KOPT-K1 (cell line): ENCODE results near the gene CHKA.

Source experiments
- H3K27ac ChIP-seq: fragments of 200-600 bp; sonication (generic); 2 replicates; pipeline ENCODE4 v1.5.1; 2016; ENCODE audit warnings: antibody characterized with exemption, mild to moderate bottlenecking, low read depth, low read length; ENCODE audit not compliant: poor library complexity, severe bottlenecking
- H3K36me3 ChIP-seq: fragments of 200-600 bp; sonication (generic); 2 replicates; pipeline ENCODE4 v1.5.1; 2017; ENCODE audit warnings: antibody characterized with exemption, mild to moderate bottlenecking, low read length, moderate library complexity; ENCODE audit not compliant: insufficient read depth
- H3K9me3 ChIP-seq: fragments of 200-600 bp; sonication (generic); 2 replicates; pipeline ENCODE4 v1.5.1; 2017; ENCODE audit warnings: antibody characterized with exemption, low read length, mild to moderate bottlenecking; ENCODE audit not compliant: insufficient read depth, poor library complexity, severe bottlenecking

Gene CHKA

DNA sequence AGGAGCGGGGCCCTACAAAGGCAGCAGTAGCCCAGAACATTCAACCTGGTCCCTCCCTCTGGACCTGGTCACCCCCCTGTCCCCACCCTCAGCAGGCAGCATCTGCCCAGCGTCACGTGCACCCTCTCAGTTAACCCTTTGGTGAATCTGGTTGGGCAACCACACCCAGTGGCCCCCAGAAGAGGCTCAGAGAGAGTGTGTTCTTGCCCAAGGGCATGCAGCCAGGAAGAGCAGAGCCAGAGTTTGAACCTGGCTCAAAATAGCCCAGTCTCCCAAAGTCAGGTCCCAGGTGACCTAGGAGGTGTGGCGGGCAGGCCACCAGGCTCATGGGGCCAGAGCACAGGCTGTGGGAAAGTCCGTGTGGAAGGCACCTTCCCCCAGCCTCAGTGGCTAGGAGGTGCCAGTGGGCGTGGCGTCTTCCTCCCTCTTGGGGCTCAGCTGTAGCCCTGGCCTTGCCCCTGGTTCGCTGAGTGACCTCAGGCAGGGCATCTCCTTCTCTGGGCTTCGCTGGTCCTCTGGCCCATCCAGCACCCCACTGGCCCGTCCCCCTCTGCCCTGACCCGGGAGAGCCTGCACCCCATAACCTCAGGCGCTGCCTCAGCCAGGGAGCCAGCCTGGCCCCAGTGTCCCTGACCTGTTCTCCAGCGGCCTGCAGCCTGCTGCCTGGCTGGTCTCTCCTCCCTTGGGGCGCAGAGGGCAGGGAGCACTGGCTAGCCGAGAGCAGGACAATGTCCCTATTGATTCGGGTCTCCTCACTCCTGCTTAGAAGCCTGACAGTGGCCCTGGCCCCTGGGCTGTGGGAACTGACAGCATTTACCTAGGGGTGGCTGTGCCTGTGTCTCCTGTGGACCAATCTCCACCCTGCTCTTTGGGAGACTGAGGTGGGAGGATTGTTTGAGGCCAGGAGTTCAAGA is 104.0 kb downstream of the CHKA start:
- Histone ChIP-seq H3K9me3 (no peaks in the 10 kb centered on the region), H3K27ac (no peak overlapping the region), H3K36me3 (no peaks in the 10 kb centered on the region)

DNA sequence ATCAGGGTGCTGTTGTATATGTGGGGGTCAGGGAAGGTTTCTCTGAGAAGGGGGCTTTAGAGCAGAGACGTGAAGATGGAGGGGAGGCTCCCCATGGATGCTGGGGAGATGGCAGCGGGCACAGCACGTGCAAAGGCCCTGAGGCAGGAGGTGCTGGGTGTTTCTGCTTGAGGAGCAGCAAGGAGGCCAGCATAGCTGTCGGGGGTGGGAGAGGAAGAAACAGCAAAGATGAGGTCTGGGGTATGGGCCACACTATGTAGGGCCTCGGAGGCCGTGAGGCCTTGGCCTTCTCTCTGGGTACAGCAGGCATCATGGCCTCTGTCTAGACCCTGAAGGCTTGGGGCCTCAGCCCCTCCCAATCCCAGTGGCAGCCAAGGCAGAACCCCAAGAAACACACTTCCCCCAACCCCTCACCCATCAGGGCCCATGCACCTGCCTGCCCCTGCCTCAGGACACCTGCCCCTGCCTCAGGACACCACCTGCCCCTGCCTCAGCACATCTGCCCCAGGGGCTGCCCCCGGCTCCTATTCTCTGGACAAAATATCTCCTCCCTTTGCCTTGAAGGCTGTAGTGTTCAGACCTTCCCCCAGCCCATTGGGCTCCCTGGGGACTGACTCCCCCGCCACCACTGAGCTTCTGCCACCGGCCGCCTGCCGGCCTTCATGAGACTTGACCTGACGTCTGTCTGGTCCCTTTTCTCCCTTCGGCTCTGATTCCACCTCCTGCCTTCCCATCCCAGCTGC is 104.9 kb downstream of the CHKA start:
- Histone ChIP-seq H3K9me3 (no peaks in the 10 kb centered on the region), H3K36me3 (no peaks in the 10 kb centered on the region), H3K27ac (no peak overlapping the region)

DNA sequence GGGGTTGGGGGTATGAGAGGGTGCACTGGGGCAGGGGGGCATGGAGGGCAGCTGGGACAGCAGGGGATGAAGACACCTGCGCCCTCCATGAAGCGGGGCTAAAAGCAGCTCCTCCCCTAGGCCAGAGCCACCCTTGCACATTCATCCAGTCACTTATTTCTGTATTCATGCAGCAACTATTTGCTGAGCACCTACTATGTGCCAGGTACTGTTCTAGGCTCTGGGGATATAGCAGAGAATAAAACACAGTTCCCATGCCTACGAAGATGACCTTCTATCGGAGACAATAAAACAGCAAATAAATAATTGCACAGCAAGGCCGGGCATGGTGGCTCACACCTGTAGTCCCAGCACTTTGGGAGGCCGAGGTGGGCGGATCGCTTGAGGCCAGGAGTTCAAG is 105.7 kb downstream of the CHKA start:
- H3K36me3 ChIP-seq, result no peaks in the 10 kb centered on the region
- H3K9me3 ChIP-seq, result no peaks in the 10 kb centered on the region
- no peak overlapping the region for H3K27ac ChIP-seq

DNA sequence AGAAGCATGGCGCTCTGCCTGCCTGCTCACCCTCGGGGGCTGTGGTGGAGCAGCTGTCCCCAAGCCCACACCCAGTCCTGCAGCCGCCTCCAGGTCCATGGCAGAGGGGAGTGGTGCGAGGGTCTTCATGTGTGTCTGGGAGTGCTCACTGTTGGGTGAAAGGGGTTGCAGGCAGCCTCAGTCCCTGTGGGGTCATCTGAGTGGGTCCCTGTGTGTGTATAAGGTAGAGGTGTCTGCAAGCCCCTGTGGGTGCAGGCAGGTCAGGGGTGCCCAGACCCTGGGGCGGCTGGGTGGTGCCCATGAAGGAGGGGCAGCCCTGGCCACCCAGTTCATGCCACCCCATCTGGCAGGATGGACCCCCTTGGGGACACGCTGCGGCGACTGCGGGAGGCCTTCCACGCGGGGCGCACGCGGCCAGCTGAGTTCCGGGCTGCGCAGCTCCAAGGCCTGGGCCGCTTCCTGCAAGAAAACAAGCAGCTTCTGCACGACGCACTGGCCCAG is 106.2 kb downstream of the CHKA start:
- H3K9me3 ChIP-seq, result no peaks in the 10 kb centered on the region
- H3K27ac ChIP-seq, result no peak overlapping the region
- no peaks in the 10 kb centered on the region for H3K36me3 ChIP-seq

DNA sequence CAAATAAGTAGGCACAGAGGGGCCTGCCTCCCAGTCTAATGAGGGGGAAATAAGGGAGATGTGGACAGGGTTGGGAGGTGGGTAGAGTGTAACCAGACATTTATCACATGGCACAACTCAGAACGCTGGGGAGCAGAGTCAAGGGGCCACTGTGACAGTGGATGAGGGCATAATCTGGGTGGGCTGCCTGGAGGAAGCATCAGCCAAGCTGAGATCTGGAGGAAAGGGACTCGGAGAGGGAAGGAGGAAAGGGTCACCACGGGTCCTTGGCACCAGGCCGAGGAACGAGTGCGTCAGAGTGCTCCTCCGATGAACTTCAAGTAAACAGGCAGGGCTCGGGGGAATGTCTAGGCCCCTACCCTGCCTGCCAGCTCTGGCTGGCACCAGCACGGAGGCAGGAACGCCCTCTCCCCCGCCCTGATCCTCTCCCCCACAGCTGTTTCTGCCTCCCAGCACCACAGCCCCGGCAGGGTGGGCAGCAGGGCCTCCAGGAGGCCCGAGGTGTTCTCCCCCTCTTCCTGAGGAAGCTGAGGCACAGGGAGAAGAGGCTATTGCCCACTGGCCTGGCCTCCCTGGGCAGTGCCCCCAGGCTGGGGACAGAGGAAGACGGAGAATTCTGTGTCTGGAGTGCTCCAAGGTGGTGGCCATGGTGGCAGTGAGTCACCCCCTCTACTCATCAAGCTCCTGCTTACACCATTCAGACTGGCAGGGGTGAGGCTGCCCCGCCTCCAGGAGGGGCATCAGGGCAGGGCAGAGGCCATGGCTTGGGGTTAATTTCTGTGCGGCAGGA is 106.8 kb downstream of the CHKA start:
- H3K36me3 ChIP-seq, result no peaks in the 10 kb centered on the region
- H3K9me3 ChIP-seq, result no peaks in the 10 kb centered on the region
- H3K27ac ChIP-seq, result no peak overlapping the region

DNA sequence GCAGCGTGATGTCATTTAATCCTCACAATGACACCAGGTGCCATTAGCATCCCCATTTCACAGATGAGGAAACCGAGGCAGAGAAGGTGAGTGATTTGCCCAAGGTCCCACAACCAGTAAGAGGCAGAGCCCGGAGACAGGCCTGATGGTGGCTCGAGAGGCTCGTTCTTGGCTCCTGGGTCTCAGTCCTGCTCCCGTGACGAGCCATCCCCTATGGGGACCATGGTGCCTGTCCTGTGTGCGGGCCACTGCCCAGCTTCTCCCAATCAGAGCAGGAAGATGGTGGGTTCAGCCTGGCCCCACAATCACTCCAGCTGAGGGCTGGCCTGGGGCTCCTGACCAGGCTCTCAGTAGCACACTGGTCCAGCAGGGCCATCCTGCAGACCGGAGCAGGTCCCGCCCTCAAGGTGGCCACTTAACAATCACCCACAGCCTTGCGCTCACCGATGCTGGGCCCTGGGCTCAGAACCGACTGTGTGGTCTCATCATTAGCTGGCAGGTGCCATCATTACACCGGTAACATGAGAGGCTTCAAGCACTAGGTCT is 107.5 kb downstream of the CHKA start:
- H3K9me3 ChIP-seq, result no peaks in the 10 kb centered on the region
- H3K27ac ChIP-seq, result no peak overlapping the region
- H3K36me3 ChIP-seq, result no peaks in the 10 kb centered on the region

DNA sequence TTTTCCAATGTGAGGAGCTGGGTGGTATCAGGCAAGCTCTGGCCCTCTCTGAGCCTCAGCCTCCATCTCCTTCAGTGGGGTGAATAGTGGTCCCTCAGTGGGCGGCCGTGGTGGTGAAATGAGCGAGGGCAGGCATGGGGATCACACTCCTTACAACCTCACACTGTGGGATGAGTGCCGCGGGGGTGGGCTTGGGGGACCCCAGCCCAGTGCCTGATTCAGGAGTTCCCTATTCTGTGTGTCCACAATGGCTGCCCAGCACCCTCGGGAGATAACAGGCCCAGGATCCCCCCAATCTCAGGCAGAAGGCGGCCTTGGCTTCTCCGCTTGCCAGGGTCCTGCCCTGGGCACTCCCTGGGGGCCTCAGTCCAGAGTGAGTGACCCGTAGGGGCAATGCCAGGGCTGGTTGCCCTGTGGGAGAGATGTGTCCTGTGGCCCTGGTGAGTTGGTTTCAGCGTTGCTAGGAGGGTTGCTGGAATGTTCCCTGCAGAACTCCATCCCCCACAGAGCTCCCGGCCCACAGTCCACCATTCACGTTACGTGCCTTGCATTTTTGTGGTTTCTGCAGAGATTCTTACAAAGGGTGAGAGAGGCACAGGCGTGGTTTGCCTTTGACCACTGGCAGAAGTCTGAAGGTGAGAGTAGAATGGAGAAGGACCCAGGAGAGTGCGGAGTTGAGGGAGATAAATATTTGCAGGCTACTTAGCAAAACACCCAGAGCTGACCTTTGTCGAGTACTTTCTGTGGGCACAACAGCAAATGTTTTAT is 108.2 kb downstream of the CHKA start:
- Histone ChIP-seq H3K27ac (no peak overlapping the region), H3K36me3 (no peaks in the 10 kb centered on the region), H3K9me3 (no peaks in the 10 kb centered on the region)

DNA sequence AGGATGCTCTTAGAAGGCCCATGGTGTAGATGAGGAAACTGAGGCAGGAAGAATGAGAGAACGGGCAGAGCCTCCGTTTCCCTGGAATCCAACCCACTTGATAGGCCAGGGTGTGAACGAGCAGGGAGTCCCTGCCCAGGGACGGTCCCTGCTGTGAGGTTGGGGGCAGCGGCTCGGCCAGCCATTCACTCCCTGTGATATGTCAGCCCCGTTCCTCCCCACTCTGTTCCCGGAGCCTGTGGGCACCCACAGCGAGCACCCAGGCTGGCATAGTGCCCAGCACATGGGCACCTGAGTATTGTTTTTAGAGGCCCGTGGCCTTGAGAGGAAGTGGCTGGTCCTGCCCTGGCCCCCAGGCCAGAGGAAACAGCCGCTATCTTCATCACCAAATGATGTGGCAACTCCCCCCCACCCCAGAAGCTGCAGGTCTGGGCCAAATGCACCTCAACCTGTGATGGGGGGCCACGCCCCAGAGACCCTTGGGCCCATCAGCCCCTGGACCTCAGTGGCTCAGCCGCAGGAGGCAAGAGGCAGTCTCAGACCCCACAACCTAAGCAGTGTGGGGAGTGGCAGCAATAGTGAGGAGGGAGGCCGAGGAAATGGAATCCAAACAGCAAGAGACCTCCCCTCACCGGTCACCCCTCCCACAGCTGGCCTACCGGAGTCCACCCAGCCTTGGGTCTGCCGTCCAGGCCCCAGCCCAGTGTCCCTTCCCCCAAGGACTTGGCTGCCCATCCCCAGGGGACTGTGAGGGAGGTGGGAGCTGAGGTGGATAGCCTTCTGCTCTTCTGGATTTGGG is 108.9 kb downstream of the CHKA start:
- H3K9me3 ChIP-seq, result no peaks in the 10 kb centered on the region
- no peak overlapping the region for H3K27ac ChIP-seq
- H3K36me3 ChIP-seq, result no peaks in the 10 kb centered on the region

DNA sequence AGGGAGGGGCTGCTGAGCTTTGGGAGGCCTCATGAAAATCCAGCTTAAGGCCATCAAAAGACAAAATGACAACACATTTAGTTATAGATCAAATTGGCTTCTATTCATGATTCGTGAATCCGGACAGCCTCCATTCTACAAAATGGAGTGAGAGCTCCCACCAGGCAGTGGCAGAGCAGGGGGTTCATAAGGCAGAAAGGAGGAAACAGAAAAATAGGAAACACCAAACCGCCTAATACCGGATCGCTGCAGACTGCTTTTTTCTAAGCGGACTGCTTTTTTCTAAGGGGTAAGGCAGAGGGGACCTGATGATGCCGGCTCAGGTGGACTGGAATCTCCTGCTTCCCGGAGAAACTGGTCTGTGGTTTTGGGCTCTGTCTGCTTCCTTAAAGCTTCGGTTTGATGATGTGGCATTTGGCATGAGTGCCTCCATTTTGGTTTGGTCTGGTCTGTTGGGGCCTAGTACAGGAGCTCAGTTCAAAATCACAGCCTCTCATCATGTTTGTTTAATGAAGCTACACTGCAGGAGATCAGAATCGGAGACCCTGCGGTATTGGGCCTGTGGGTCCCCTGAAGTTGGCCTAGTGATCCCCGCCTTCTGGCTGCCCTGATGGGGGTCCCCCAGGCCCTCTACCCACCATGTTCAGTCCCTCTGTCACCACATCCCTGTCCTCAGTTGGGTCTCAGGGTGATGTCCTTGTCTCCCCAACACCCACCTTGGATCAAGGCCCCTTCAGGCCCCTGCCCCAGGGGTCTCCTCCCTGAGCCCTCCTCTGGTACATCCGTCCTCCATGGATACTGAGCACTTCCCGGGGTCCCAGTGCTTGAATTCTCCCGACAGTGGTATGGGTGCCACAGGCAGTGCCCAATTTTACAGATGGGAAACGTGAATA is 109.9 kb downstream of the CHKA start:
- H3K36me3 ChIP-seq, result no peaks in the 10 kb centered on the region
- H3K9me3 ChIP-seq, result no peaks in the 10 kb centered on the region
- no peak overlapping the region for H3K27ac ChIP-seq

DNA sequence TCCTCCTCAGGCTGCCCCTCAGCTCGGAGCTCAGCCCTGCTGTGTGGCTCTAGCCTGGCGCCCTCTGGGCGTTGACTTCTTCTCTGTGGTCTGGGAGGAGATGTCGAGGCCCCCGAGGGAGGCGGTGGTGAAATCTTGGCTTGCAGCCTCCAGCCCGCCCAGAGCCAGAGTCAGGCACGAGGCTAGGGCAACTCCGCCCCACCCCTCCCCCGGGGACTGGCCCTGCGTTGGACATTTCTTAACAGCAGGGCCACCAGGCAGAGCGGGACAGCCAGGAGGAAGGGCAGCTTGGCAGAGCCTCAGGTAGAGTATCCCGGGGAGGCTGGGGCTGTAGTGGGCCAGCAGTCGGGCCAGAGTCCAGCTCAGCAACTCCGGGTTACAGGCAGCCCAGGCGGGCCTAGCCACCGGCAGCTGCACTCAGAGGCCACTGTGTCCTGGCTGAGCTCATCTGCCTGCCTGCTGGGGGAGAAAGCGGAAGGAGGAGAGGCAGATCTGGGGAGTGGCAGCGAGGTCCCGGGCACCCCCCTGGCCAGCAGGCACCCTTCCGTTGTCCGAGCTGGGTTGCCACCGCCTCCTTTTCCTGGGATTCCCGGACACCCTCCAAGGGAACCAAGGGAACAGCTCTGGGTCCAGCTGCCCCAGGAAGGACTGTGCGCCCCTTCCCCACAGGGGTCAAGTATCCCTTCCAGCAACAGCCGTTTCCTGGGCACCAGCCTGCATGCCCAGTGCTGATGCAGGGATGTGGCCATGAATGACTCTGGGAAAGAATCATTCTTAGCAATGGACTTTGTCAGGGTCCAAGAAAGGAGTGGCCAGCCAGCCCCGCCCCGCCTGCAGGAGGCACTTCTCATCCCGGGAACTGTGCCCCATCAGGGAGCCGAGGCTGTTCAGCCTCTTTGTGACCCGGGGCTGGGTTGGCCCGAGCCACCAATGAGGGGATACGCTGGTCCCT is 110.8 kb downstream of the CHKA start, which contains the start of gene ALDH3B1:
TSS of gene ALDH3B1 (plus strand) at position 238 of the 952 bp plus-strand sequence. CDS start 4,971 bp downstream, outside the sequence.
- Histone ChIP-seq H3K27ac (no peak within 1 kb of the TSS), H3K36me3 (no peaks in the 10 kb centered on the region), H3K9me3 (no peaks in the 10 kb centered on the region)

DNA sequence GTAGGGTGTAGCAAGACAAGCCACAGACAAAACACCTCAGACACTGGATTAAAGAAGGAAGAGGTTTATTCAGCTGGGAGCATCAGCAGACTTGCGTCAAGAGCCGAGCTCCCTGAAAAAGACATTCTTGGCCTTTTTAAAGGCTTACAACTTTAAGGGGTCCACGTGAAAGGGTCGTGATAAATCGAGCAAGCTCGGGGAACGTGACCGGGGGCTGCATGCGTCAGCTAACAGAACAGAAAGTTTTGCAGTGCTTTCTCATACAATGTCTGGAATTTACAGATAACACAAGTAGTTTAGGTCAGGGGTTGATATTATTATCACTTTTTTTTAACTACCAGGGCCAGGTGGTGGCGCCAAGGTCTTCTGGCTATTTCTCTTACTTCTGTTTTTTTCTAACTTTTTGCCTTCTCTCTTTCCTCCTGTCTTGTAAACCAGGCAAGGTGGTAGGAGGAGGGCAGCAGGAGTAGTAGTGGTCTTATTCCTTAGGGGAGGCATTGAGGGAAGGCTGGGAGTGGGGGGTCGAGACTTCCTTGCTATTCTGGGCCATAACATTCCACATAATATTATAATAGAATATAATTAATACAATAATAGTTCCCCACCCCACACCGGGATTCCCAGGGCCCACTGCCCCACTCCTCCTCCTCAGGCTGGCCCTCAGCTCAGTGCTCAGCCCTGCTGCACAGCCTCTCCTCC is 111.6 kb downstream of the CHKA start:
- Histone ChIP-seq H3K36me3 (no peaks in the 10 kb centered on the region), H3K9me3 (no peaks in the 10 kb centered on the region), H3K27ac (no peak overlapping the region)
